Measurements from ENCODE around the gene MYEF2. TPM values are rescaled to one million over a fixed set of nuclear protein-coding genes. Genes with fewer than 3 reads are reported as not detected.

The MYEF2 gene
- total and polyA plus RNA-seq, 2 donors (not counting 3 experiments of a cell fraction or from before 2014, with no cell fraction given) = 11.6 to 54.8 TPM

DNA sequence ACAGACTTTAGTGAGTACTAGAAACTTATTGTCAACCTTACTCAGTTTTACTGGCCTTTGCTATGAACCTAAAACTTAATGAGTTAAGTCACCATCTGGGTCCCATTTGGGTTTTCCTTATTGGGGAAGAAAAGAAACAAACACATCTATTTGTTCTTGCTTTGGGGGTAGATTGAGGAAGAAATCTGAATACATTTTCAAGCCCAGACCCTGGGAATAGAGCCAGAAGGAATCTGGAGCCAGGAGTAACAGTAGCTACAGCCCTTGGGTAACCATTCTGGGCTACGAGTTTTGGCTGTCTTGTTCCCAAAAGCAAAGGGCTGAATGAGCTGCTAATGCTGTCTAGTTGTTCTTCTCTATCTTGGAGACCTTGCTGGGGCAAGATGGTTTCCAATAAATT lies 44.5 kb upstream of the MYEF2 start:
- H3K4me2 ChIP-seq (ENCODE audit: insufficient read depth, low read length) = no peak overlapping the region
- no peak overlapping the region for H2AFZ ChIP-seq (ENCODE audit: low read depth, low read length)
- no peak overlapping the region for H3K4me3 ChIP-seq (replicated peaks in 1 of 3; ENCODE audit: insufficient read depth in 1 of 3, low read depth in 1 of 3, low read length in 3 of 3)
- no peaks in the 10 kb centered on the region for H3K4me1 ChIP-seq (ENCODE audit: control insufficient read depth, extremely low read depth, insufficient read depth, low read length)
- no peaks in the 10 kb centered on the region for H3K36me3 ChIP-seq (ENCODE audit: control insufficient read depth in 2 of 2, extremely low read depth in 1 of 2, insufficient read depth in 2 of 2, low read length in 2 of 2)
- H3K27ac ChIP-seq (ENCODE audit: insufficient read depth, low read depth, low read length) = no peak overlapping the region
- no peaks in the 10 kb centered on the region for H3K9me1 ChIP-seq (replicated peaks; ENCODE audit: control insufficient read depth, extremely low read depth, insufficient read depth, low read length)
- H3K79me2 ChIP-seq (ENCODE audit: control insufficient read depth, insufficient read depth, low read length) = no peaks in the 10 kb centered on the region
- peaks cover 5 to 9% of the 10 kb centered on the region in 2 experiments for H3K27me3 ChIP-seq (ENCODE audit: control insufficient read depth in 2 of 2, insufficient read depth in 2 of 2, low read length in 2 of 2)
- no peaks in the 10 kb centered on the region for H3K9me3 ChIP-seq (replicated peaks; ENCODE audit: control insufficient read depth, insufficient read depth, low read length)
- H4K20me1 ChIP-seq (replicated peaks; ENCODE audit: control insufficient read depth, extremely low read depth, insufficient read depth, low read length) = no peaks in the 10 kb centered on the region
- no TSS peak for BruUV-seq (replicated peaks)
- DNase-seq (ENCODE audit: low read depth, low spot score) = no peak
- TF ChIP-seq MYC (IDR thresholded peaks at IDR 0.05; ENCODE audit: low read depth, low read length) (no peak), EZH2 (IDR thresholded peaks at IDR 0.05; ENCODE audit: borderline replicate concordance, low read depth, low read length, severe bottlenecking) (no peak), JUN (IDR thresholded peaks at IDR 0.05; ENCODE audit: borderline replicate concordance, insufficient read depth, insufficient read length, low read depth) (no peak), GATA2 (IDR thresholded peaks at IDR 0.05; ENCODE audit: insufficient read depth, insufficient read length, low read depth, low read length) (no peak), CTCF (IDR thresholded peaks at IDR 0.05; ENCODE audit: extremely low read depth in 1 of 2, insufficient read depth in 1 of 2, low read depth in 1 of 2, low read length in 2 of 2) (no peak), FOS (IDR thresholded peaks at IDR 0.05; ENCODE audit: borderline replicate concordance, insufficient read depth, low read length) (no peak), POLR2A (IDR thresholded peaks at IDR 0.05; ENCODE audit: low read depth, low read length) (no peak), POLR2AphosphoS5 (IDR thresholded peaks at IDR 0.05; ENCODE audit: insufficient read depth, low read depth, low read length) (no peak), MAX (IDR thresholded peaks at IDR 0.05; ENCODE audit: insufficient read depth, insufficient read length) (no peak)
- POLR2A ChIA-PET = no interaction called here
- no peak for FAIRE-seq
- intact Hi-C loops (cut with micrococcal nuclease) = no loop called here
- CTCF ChIA-PET = interaction anchor here (1.0 kb wide), 1 partner anchor 11 kb away, joined by 3 read pairs; no protein-coding TSS in a partner anchor
- H3K9ac ChIP-seq (replicated peaks; ENCODE audit: extremely low read depth, insufficient read depth, low read length) = no peak overlapping the region
- dilution Hi-C loops (cut with MboI; ENCODE audit: extremely low pct_ligation_motif_present, low sequenced_read_pairs) = no loop called here
